ENCODE data around the gene AKAP6.

The AKAP6 gene

DNA sequence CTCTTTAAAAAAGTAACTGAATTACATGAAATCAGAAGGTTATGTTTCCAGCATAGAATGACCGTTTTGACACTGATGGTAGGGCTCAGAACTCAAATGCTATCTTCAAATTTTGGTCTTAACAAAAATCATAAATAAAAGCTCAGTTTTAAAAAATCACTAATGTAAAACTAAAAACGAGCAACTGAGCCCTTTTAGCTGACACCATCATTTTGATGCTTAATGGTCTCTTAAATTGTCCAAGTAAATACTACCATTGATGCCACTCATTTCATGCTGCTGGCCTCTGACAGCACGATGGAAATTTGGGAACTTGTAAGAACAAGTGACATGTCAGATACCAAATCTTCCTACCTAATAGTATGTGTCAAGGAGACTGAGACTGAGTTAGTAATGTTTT is 205.0 kb downstream of the AKAP6 start:
- DNase-seq (ENCODE audit: low read depth): no peak

DNA sequence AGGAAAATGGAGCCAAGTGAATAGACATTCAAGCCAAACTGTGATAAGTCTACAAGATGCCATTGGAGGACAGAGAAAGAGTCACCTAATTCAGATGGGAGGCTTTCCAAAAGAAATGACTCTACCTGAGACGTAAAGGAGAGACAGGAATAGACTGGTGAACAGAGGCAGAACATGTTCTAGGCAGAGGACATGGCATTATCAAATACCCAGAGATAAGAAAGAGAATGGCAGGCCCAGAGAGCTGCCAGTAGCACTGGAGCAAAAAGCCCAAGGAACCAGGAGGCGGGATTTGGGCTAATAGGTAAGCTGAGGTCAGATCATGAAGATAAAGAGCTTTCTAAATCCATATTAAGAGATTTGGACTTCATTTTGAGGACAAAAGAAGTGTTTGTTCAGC is 207.1 kb downstream of the AKAP6 start:
- DNase-seq (ENCODE audit: low read depth): no peak

DNA sequence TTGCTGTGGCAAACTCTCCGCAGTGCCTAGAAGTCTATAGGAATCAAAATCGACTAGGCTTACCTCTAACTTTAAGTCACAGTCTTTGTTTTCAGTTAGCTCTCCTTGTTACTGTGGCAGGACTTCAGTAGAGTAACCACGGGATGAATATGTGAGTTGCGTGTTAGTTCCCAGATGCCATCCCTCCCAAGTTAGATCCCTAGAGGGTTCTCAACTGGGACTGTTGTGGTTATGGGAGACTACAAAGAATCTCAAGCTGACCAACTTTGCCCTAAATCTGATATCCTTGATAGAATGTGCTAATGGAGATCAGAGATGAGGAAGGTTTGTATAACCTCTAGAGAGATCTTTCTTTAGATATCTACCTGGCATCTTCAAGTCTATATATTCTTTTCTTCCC is 208.1 kb downstream of the AKAP6 start:
- DNase-seq (ENCODE audit: low read depth): no peak

DNA sequence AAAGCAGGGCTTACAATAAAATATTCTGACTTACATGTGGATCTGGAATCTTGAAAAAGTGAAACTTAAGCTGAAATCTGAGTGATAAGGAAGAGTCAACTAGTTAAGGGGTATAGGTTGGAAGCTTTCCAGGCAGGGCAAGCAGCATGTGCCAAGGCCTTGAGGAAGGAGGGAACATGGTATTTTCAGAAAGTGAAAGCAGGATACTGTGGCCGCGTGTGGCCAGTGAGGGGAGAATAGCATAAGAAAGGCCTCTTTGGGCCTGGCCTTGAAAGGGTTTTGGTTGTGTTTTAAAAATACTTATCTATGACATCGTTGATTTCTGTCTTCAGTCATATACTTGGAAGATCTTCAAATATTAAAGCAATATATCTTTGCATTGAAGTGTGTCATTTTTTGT is 213.4 kb downstream of the AKAP6 start:
- no peak for DNase-seq (ENCODE audit: low read depth)

DNA sequence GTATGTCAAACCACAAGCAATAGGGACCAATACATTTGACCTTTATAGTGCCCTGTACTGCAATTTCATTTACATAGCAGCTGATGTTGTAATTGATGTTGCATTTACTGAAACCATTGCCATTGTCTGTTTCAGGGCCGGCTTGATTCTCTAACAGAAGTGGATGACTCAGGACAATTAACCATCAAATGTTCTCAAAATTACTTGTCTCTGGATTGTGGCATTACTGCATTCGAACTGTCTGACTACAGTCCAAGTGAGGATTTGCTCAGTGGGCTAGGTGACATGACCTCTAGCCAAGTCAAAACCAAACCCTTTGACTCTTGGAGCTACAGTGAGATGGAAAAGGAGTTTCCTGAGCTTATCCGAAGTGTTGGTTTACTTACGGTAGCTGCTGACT is 216.0 kb downstream of the AKAP6 start:
- no peak for DNase-seq (ENCODE audit: low read depth)

- DNase-seq (ENCODE audit: low read depth): no peak
These were observed 216.6 kb downstream of the AKAP6 start for GRCh38 chr14:32545506-32546210.

DNA sequence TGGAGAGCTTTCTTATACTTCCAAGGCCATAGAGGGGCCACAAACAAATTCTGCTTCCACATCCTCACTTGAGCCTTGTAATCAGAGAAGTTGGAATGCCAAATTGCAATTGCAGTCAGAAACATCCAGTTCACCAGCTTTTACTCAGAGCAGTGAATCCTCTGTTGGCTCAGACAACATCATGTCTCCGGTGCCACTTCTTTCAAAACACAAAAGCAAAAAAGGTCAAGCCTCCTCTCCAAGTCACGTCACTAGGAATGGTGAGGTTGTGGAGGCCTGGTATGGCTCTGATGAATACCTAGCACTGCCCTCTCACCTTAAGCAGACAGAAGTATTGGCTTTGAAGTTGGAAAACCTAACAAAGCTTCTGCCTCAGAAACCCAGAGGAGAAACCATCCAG is 217.1 kb downstream of the AKAP6 start:
- no peak for DNase-seq (ENCODE audit: low read depth)

- no peak for DNase-seq (ENCODE audit: low read depth)
These were observed 223.7 kb downstream of the AKAP6 start for GRCh38 chr14:32552766-32553165.

- DNase-seq (ENCODE audit: low read depth): no peak
These were observed 229.9 kb downstream of the AKAP6 start for GRCh38 chr14:32559048-32559447.

GRCh38 chr14:32559590-32559989 is 230.5 kb downstream of the AKAP6 start:
- DNase-seq (ENCODE audit: low read depth): no peak

GRCh38 chr14:32560209-32560857 is 231.2 kb downstream of the AKAP6 start:
- peak; percentile 4 for DNase-seq (ENCODE audit: low read depth)

- no peak for DNase-seq (ENCODE audit: low read depth)
These were observed 232.4 kb downstream of the AKAP6 start for GRCh38 chr14:32561520-32561919.

GRCh38 chr14:32564596-32564995 is 235.5 kb downstream of the AKAP6 start:
- DNase-seq (ENCODE audit: low read depth): no peak

- no peak for DNase-seq (ENCODE audit: low read depth)
These were observed 236.2 kb downstream of the AKAP6 start for GRCh38 chr14:32565256-32565655.

- DNase-seq (ENCODE audit: low read depth): no peak
These were observed 238.7 kb downstream of the AKAP6 start for GRCh38 chr14:32567543-32568384.

DNA sequence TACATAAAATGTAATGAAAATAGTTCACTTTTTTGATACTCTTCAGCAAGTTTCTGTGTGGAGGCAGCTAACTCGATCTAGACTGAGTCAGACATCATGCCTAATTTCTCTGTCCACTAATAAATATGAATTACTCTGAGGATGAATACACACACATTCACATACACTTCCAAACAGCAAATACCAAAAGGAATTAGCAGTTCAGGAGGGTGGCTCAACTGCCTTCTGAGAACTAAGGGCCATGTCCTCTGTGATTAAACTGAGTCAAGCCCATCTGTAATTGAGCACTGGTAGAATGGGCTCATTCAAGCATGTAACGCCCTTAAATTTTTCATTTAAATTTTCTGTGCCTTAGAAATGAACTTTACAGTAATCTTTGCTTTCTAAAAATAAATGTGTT is 242.5 kb downstream of the AKAP6 start:
- no peak for DNase-seq (ENCODE audit: low read depth)

- DNase-seq (ENCODE audit: low read depth): no peak
These were observed 243.1 kb downstream of the AKAP6 start for GRCh38 chr14:32571995-32572866.

GRCh38 chr14:32572867-32573150 is 243.7 kb downstream of the AKAP6 start:
- no peak for DNase-seq (ENCODE audit: low read depth)

DNA sequence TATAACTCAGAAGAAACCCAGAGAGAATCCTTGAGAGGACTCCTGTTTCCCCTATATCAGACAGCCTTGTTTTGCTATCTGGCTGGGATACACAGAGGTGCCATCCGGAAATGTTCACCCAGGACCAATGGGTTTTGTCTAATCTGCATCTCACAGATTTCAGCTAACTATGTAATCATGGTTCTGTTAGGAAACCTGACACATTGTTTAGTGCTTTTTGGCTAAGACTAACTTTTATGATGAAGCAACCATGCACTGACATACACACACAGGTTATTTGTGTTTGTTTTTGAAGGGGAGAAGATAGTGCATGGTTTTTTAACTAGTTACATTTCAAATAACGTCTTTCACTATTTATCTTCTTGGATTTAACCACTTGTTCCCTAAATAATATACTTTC is 245.2 kb downstream of the AKAP6 start:
- no peak for DNase-seq (ENCODE audit: low read depth)

GRCh38 chr14:32576088-32576795 is 247.1 kb downstream of the AKAP6 start:
- DNase-seq (ENCODE audit: low read depth): no peak

DNA sequence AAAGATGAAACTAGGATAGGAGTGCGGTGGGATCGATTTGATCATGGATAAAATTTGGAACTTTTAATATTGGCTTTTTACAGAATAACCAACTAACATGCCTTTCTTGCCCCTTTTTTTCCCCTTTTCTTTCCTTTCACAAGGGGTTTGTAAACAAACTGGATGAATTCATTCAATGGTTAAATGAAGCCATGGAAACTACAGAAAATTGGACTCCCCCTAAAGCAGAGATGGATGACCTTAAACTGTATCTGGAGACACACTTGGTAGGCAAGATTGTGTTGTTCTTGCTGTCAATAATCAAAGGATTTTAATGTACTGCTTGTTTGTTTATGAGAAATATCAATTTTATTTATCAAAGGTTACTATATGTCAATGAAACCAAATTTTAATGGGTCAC is 247.9 kb downstream of the AKAP6 start:
- no peak for DNase-seq (ENCODE audit: low read depth)

DNA sequence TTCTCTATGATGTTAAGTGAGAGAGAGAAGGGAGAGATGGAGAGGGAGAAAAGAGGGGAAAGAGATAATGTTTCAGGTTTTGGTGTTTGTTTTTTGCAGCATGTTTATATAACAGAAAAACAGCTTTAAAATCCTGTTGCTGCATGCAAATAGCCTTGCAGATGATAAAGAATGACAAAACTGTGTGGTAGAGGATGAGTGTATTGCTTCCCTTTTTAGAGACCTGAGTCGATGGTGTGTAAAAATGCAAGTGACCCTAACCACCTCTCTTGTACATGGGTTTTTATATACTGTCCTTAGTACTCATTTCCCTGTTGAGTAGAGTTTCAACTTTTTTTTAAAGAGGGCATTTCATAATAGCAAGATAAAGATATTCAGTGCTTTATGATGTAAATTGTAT is 249.1 kb downstream of the AKAP6 start:
- DNase-seq (ENCODE audit: low read depth): no peak
